Glutamatergic neuron (in vitro differentiated cells): ENCODE measurements around the gene KNCN. TPM values are rescaled to one million over a fixed set of nuclear protein-coding genes. Genes with fewer than 3 reads are reported as not detected.

Experiments
- DNase-seq: peaks from one replicate; pipeline ENCODE4 v3.0.0; 2022
- H3K27ac Mint-ChIP-seq: one replicate; pipeline ENCODE4 v1.8.0; 2020; ENCODE audit warnings: mild to moderate bottlenecking, mixed read lengths, inconsistent platforms; ENCODE audit not compliant: unreplicated experiment
- H3K27me3 Mint-ChIP-seq: one replicate; pipeline ENCODE4 v1.8.0; 2020; ENCODE audit warnings: mild to moderate bottlenecking, moderate library complexity, mixed read lengths, inconsistent platforms; ENCODE audit not compliant: unreplicated experiment
- H3K36me3 Mint-ChIP-seq: one replicate; pipeline ENCODE4 v1.8.0; 2020; ENCODE audit warnings: mild to moderate bottlenecking, mixed read lengths, inconsistent platforms; ENCODE audit not compliant: unreplicated experiment
- H3K4me1 Mint-ChIP-seq: one replicate; pipeline ENCODE4 v1.8.0; 2020; ENCODE audit warnings: mild to moderate bottlenecking, low read depth, mixed read lengths, inconsistent platforms; ENCODE audit not compliant: unreplicated experiment
- H3K4me3 Mint-ChIP-seq: one replicate; pipeline ENCODE4 v1.8.0; 2020; ENCODE audit warnings: mild to moderate bottlenecking, mixed read lengths, inconsistent platforms; ENCODE audit not compliant: unreplicated experiment
- H3K9me3 Mint-ChIP-seq: one replicate; pipeline ENCODE4 v1.8.0; 2020; ENCODE audit warnings: mild to moderate bottlenecking, moderate library complexity, mixed read lengths, inconsistent platforms; ENCODE audit not compliant: unreplicated experiment
- CTCF ChIP-seq: fragments of 200-600 bp; sonication (generic); IDR thresholded peaks from one replicate; pipeline ENCODE4 v1.5.0; 2021; ENCODE audit not compliant: partially characterized antibody, unreplicated experiment
- long read RNA-seq: library from polyadenylated mRNA; unstranded; transcript quantifications from one replicate; pipeline ENCODE4 v2.0.0, GENCODE V29; 2020; ENCODE audit not compliant: unreplicated experiment
- total RNA-seq: library from RNA; stranded (reverse); fragmentation: NEBNext Ultra II Directional; extraction: Animal tissue kit (Norgen Biotek cat#: 25700); gene quantifications from one replicate; pipeline ENCODE4 v1.2.1, GENCODE V29; 2021; ENCODE audit not compliant: unreplicated experiment

Gene KNCN
- not detected for total RNA-seq
- long read RNA-seq = 0 reads

- Mint-ChIP-seq H3K27me3 (peaks cover 12% of the 10 kb centered on the region), H3K27ac (peak within 1 kb of the TSS; percentile 34)
Observed at GRCh38 chr1:46551597-46552095, at the start of gene KNCN. KNCN (minus strand) TSS chr1:46551647; CDS start chr1:46551215, 432 bp downstream.

GRCh38 chr1:46599059-46599970, 47.9 kb upstream of the KNCN start:
- Mint-ChIP-seq H3K27ac (no peak overlapping the region), H3K36me3 (no peaks in the 10 kb centered on the region), H3K4me1 (no peaks in the 10 kb centered on the region), H3K9me3 (peaks cover 2% of the 10 kb centered on the region), H3K4me3 (no peak overlapping the region), H3K27me3 (peaks cover 9% of the 10 kb centered on the region)
- DNase-seq = no peak
- no peak for TF ChIP-seq CTCF

More at GRCh38 chr1:46551597-46552095, at the start of gene KNCN:
- peaks cover 19% of the 10 kb centered on the region for H3K4me1 Mint-ChIP-seq
- H3K9me3 Mint-ChIP-seq = peaks cover 7% of the 10 kb centered on the region
- no peak for DNase-seq
- H3K36me3 Mint-ChIP-seq = no peaks in the 10 kb centered on the region
- H3K4me3 Mint-ChIP-seq = no peak within 1 kb of the TSS
- TF ChIP-seq CTCF = no peak

- H3K36me3 Mint-ChIP-seq = no peaks in the 10 kb centered on the region
- no peaks in the 10 kb centered on the region for H3K9me3 Mint-ChIP-seq
- peaks cover 3% of the 10 kb centered on the region for H3K27me3 Mint-ChIP-seq
- no peak for DNase-seq
- H3K4me3 Mint-ChIP-seq = no peak overlapping the region
- no peak for TF ChIP-seq CTCF
- no peaks in the 10 kb centered on the region for H3K4me1 Mint-ChIP-seq
- no peak overlapping the region for H3K27ac Mint-ChIP-seq
Observed at GRCh38 chr1:46596846-46597245, 45.4 kb upstream of the KNCN start.

- no peak for DNase-seq
- H3K27me3 Mint-ChIP-seq = peaks cover 2% of the 10 kb centered on the region
- H3K4me3 Mint-ChIP-seq = no peak overlapping the region
- peaks cover 8% of the 10 kb centered on the region for H3K36me3 Mint-ChIP-seq
- H3K4me1 Mint-ChIP-seq = no peaks in the 10 kb centered on the region
- TF ChIP-seq CTCF = no peak
- peaks cover 2% of the 10 kb centered on the region for H3K9me3 Mint-ChIP-seq
- no peak overlapping the region for H3K27ac Mint-ChIP-seq
Observed at GRCh38 chr1:46596036-46596435, 44.6 kb upstream of the KNCN start.

GRCh38 chr1:46595127-46595526, 43.7 kb upstream of the KNCN start:
- H3K9me3 Mint-ChIP-seq = peaks cover 2% of the 10 kb centered on the region

More at GRCh38 chr1:46595127-46595526, 43.7 kb upstream of the KNCN start:
- no peak for TF ChIP-seq CTCF
- Mint-ChIP-seq H3K36me3 (peaks cover 13% of the 10 kb centered on the region), H3K4me3 (no peak overlapping the region), H3K27ac (no peak overlapping the region), H3K4me1 (no peaks in the 10 kb centered on the region), H3K27me3 (peaks cover 2% of the 10 kb centered on the region)
- DNase-seq = no peak
